ENCODE data around the gene GP9.
A peak's percentile ranks its signal among the peaks of the same experiment; 100 is the strongest.

Gene GP9

GRCh38 chr3:129030611-129031010 lies 30.0 kb upstream of the GP9 start:
- DNase-seq = no peak

- no peak for DNase-seq
Measured at GRCh38 chr3:129031476-129032215, 28.9 kb upstream of the GP9 start.

GRCh38 chr3:129032716-129033115 lies 27.9 kb upstream of the GP9 start:
- no peak for DNase-seq

GRCh38 chr3:129033151-129033550 lies 27.4 kb upstream of the GP9 start:
- no peak for DNase-seq

GRCh38 chr3:129033633-129034321 lies 26.8 kb upstream of the GP9 start:
- no peak for DNase-seq

- no peak for DNase-seq
Measured at GRCh38 chr3:129034642-129035041, 25.9 kb upstream of the GP9 start.

- peak; percentile 48 for DNase-seq
Measured at GRCh38 chr3:129035360-129036221, 25.0 kb upstream of the GP9 start.

GRCh38 chr3:129036222-129037092 lies 24.1 kb upstream of the GP9 start:
- DNase-seq = peak; percentile 26

- no peak for DNase-seq
Measured at GRCh38 chr3:129037093-129037419, 23.5 kb upstream of the GP9 start.

GRCh38 chr3:129038121-129038855 lies 22.3 kb upstream of the GP9 start:
- DNase-seq = peak; percentile 35

GRCh38 chr3:129039271-129040038 lies 21.1 kb upstream of the GP9 start:
- peak; percentile 50 for DNase-seq

GRCh38 chr3:129040039-129040336 lies 20.6 kb upstream of the GP9 start:
- peak; percentile 20 for DNase-seq

GRCh38 chr3:129040579-129041300 lies 19.8 kb upstream of the GP9 start:
- peak; percentile 44 for DNase-seq

GRCh38 chr3:129045675-129046036 lies 14.9 kb upstream of the GP9 start:
- peak; percentile 35 for DNase-seq

- peak; percentile 49 for DNase-seq
Measured at GRCh38 chr3:129046037-129046731, 14.4 kb upstream of the GP9 start.

GRCh38 chr3:129046732-129047552 lies 13.6 kb upstream of the GP9 start:
- DNase-seq = peak; percentile 46

GRCh38 chr3:129047553-129047839 lies 13.1 kb upstream of the GP9 start:
- peak; percentile 32 for DNase-seq

- DNase-seq = no peak
Measured at GRCh38 chr3:129050556-129051295, 9.9 kb upstream of the GP9 start.

Data from islet precursor cell (in vitro differentiated cells).